ENCODE results near the gene CDH8.

- TF ChIP-seq, protein P1, sequence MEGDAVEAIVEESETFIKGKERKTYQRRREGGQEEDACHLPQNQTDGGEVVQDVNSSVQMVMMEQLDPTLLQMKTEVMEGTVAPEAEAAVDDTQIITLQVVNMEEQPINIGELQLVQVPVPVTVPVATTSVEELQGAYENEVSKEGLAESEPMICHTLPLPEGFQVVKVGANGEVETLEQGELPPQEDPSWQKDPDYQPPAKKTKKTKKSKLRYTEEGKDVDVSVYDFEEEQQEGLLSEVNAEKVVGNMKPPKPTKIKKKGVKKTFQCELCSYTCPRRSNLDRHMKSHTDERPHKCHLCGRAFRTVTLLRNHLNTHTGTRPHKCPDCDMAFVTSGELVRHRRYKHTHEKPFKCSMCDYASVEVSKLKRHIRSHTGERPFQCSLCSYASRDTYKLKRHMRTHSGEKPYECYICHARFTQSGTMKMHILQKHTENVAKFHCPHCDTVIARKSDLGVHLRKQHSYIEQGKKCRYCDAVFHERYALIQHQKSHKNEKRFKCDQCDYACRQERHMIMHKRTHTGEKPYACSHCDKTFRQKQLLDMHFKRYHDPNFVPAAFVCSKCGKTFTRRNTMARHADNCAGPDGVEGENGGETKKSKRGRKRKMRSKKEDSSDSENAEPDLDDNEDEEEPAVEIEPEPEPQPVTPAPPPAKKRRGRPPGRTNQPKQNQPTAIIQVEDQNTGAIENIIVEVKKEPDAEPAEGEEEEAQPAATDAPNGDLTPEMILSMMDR (IDR thresholded peaks at IDR 0.05): no peak
- TF ChIP-seq POLR2A (IDR thresholded peaks at IDR 0.05): no peak
These were observed 365.1 kb downstream of the CDH8 start for GRCh38 chr16:61671161-61671560.
